ENCODE data around the gene SERGEF.
A peak's percentile ranks its signal among the peaks of the same experiment; 100 is the strongest.

SERGEF gene

DNA sequence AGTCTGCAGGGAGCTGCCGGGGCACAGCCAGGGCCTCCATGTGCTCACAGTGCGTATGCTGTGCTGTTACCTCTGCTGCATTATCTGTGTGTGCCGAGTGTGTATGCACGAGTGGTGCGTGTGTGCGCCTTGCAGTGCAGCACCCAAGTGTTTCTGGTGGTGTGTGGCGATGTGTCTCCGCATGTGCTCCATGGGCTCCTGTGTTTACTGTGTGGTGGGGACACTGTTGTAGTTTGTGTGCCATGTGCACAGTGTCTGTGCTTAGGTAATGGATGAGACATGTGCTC lies 246.8 kb downstream of the SERGEF start:
- DNase-seq, result no peak

DNA sequence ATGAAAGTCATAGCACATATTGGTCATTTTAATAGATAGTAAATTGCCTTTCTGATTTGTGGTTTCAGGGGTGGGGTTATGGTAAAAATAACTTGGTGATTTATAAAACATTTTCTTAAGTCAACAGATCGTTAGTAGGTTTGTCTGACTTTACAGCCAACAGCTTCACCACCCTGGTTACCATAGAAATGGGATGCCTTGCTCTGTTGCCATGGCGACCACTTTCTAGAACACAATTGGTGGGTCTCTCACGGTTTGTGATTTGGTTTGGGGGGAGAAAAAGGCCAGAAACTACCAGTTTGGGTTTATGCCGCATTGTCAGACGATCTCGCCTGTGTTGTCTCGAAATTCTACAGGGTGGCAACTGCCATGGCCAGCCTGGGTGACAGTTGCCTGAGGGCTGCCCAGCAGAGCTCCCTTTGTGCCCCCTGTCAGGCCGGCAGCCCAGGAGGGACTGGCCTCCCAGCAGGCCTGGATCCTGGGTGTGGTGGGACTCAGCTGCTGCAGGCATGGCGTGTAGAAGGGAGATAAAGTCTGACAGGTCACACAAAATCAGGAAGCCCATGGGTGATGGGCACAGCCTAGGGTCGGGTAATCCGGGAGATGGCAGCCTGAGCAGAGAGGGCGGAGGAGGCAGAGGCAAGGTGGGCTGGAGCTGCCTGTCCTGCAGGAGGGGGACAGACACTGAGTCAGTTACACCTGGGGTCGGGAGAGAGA lies 247.3 kb downstream of the SERGEF start:
- DNase-seq, result no peak

DNA sequence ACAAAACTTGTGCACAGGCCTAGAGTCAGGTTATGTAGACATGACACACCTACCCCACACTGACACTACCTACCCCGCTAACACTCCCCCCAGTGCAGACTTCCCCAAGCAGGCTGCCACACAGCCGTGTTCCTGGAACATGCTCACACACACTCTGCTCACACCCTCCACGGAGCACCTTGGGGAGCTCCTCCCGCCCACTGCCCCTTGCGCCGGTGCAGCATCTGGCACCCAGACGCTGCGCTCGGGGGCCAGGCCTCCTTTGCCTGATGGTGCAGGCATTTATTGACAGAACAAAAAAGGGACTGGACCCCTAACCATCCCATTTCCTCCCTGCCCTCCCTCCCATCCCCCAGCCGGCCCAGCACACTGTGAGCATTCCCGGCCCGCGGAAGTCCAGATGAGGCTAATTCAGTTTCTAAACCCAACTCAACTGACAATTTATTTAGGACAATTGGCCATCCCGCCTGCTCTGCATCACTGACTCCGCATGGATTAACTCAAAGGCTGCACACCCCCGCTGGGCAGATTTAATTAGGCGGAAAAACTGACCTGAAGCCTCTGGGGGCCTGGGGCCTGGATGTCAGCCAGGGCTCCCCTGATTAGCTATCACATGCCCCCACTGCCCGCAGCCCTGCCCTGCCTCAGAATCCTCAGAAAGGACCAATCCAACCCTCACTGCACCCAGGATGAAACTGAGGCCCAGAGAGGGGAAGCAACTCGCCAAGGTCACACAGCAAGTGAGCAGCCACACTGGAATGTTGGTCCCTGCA lies 248.2 kb downstream of the SERGEF start:
- no peak for DNase-seq

DNA sequence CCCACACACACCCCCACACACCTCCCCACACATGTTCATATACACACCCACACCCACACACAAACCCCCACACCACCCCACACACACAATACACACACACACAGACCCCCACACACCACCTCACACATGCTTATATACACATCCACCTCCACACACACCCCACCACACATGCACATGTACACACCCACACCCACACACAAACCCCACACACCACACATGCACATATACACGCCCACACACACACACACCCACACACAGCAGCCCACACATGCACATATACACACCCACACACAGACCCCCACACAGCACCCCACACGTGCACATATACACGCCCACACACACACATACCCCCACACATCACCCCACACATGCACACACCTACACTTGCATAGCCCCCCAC lies 249.1 kb downstream of the SERGEF start:
- DNase-seq, result no peak

DNA sequence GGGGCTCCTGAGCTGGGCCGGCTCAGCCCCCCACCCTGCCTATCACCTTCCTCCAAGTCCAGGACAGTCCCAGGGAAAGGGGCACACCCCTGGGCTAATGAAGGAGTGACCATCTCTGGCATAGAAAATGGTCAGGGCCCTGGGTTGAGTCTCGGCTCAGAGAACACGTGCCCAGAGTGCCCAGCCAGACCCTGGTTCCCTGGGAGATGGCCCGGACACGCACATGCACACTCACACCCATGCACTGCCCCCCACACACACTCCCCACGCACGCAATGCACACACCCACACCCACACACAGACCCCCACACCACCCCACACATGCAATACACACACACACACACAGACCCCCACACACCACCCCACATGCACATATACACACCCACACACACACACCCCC lies 249.6 kb downstream of the SERGEF start:
- no peak for DNase-seq

DNA sequence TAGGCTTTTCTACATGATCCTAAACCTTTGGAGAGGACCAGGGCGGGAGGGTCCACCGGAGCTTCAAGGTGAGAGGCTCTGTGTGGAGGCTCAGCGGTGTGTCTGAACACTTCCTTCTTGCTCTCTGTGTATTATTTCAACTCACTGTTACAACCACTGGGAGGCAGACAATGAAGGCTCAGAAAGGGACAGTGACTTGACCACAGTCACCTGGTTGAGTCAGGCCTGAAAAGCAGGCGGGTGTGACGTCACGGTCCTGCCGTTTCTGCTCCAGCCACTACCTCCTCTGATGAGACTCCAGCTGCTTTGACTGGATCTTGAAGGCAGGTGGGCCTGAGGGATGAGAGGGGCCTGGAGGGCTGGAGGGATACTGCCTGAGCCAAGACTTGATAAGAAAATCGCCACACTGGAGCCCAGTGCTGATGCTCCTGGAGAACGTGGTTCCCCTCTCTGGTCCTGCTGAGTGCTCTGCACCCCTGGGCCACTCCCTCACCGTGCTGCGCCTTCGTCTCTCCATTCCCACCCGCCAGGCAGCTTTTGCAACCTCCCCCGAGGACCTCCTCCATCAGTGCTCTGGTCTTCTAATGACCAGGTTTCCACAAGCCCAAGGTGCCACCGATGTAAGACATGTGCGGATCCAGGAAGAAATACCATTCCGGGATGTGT lies 250.4 kb downstream of the SERGEF start:
- no peak for DNase-seq

DNA sequence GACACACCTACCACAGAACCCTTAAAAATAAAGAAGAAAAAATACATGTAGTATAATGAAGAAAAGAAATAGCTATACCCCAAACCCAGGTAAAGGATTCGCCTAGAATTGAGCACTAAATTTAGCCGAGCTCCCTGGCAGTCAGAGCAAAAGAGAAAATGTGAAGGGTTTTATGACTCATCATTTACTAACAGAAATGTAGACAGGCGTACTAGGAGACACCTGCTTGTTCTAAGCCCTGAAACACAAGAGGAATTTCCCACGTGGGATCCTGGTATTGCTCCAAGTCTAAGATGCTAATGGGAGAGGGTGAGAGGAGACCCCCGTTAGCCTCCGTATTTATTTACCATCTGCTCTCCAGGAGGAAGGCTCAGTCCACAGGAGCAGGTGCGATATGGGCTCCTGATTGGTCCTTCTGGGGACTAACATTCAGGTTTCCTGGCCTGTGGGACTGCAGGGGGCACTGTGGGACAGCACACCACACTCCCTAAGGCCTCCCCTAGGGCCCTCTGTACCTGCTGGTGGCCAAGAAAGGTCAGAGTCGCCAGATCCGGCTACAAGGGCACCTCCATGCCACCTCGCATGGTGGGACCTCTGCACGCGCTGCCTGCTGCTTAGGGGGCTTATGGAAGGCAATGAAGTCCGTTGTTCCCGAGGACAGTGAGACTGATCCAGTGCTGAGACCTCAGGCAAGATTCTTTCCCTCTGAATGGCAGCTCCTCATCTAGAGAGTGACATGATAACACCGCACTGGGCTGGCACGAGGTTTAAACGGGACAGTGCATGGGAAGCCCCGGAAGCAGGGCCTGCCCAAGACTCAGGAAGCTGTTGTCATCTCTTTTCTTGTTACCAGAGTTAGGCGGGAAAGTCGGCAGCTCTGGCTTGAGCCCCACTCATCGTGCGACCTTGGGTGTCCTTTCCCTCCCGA lies 252.5 kb downstream of the SERGEF start:
- peak; percentile 22 to 48 for DNase-seq

DNA sequence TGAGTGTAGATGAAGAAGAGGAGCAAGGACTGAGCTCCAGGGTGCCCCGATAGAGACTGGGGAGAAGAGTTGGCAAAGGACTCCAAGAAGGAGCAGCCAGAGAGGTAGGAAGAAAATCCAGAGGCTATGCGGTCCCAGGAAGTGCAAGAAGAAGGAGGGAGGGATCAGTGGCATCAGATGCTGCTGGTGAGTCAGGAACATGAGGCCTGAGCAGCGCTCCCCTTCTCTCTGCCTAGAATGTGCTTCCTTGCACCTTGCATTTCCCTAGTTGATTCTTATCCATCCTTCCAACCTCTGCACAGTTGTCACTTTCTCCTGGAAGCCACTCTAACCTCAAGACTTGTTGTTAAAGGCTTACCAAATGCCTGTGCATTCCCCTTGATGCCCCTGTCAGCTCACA lies 257.0 kb downstream of the SERGEF start:
- no peak for DNase-seq

DNA sequence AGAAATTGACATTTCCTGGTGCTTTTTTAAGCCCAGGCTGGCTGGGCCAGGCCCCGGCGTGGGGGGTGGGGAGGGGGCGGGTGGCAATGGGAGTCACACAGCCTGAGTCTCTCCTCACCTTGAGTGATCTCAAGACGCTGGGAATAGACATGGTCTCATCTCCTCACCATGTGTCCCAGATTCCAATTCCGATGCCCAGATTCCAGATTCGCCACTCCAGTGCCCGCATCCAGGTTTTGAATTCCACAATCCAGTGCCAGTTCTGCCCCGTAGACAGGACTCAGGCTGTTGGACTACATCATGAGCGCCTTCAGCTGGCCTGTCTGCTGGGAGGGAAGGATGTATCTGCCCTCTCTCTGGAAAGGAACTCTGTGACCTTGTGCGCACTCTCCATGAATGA lies 259.2 kb downstream of the SERGEF start:
- DNase-seq, result no peak

DNA sequence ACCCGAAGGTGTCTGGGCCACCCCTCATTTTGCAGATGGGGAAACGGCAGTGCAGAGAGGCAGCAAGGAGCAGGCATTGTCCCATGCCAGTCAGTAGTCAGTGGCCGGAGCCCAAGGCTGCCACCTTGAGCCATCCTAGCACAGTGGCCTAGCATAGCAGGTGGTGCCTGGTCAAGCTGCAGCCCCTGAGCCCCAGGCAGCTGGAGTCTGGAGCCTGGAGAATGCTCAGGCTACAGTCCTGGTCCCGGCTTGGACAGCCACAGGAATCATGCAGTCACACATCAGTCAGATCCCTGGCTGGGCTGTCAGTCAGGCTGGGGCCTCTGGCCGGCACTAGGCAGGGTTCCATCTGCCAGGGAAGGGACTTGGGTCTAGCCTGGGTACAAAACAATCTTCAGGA lies 259.7 kb downstream of the SERGEF start:
- DNase-seq, result no peak

DNA sequence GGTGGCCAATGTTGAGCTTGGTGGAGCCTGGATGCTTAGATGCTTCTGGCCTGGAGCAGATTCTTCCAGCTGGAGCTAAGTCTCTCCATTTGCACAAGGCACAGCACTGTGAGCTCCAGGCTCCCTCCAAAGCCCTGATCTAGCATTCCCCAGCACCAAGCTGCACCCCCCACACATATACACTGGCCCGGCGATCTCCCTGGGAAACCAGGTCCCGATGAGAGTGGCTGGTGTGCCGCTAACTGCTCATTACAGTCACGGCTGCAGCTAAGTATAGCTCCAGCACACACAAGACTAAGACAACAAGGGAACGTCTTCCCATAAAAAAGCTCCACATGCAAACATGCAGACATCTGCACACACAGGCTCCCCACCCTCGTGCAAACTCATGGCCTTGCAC lies 260.7 kb downstream of the SERGEF start:
- DNase-seq, result no peak

DNA sequence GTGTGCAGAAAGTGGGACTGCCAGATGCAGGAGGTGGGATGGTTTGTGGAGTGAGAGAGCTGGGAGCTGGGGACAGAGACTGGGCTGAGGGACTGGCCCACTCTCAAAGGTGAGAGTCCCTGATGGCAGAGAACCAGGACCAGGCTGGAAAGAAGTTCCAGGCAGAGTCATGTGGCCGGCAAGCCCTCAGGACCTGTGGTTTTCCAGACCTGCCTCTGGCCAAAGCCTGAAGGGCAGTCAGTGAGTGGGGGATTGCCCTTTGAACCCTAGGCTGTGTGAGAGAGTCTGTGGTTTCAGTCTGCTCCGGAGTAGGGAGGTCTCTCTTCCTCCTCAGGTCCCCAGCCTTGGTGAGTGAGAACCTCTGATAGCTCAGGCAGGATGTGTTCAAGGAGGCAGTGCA lies 261.3 kb downstream of the SERGEF start:
- DNase-seq, result no peak

DNA sequence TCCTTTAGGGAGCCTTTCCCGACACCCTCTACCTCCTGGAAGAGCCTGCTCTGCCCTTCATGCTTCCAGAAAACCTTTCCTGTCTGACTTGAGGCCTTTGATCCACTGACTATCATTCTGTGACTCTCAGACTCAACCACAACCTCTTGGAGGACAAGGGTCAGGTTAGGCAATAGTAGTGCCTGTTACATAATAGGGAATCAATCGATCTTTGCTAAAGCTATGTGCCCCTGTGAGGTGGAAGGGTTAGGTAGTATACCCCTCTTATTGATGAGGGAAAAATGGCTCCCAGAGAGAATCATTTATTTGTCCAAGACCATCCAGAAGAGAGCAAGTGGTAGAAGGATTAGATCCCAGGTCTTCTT lies 262.1 kb downstream of the SERGEF start:
- no peak for DNase-seq

DNA sequence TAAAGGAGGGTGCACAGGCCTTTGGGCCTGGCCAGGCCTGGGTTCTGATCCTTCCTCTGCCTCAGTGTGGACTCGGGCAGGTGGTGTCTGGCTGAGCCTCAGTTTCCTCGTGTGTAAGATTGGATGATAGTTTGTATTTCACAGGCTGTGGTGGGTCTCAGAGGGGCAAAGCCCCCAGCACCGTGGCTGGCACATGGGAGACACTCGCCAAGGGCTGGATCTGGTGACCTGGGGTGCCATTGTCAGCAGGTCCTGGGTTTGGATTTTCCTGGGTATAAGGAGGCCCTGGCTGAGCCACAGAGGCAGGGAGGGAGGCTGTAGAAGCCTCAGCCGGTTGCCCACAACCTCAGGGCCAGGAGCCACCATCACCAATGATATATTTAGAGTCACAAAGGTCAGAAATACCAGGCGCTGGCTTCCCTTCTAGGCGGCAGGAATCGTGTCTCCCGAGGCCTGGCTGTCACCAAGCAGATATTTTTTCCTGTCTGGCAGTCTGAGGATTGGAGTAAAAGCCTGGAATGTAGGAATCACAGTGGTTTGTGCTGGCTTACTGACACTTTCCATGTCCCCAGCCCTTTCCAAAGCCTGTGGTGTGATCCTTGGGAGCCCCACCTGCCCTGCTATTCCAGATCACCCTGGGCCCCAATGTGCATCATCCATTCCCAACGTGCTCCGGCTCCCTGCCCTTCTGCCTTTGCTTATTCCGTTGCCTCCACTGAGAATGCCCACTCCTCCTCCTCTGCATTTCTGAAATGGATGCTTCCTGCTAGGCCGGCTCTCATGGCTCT lies 262.6 kb downstream of the SERGEF start:
- no peak for DNase-seq

DNA sequence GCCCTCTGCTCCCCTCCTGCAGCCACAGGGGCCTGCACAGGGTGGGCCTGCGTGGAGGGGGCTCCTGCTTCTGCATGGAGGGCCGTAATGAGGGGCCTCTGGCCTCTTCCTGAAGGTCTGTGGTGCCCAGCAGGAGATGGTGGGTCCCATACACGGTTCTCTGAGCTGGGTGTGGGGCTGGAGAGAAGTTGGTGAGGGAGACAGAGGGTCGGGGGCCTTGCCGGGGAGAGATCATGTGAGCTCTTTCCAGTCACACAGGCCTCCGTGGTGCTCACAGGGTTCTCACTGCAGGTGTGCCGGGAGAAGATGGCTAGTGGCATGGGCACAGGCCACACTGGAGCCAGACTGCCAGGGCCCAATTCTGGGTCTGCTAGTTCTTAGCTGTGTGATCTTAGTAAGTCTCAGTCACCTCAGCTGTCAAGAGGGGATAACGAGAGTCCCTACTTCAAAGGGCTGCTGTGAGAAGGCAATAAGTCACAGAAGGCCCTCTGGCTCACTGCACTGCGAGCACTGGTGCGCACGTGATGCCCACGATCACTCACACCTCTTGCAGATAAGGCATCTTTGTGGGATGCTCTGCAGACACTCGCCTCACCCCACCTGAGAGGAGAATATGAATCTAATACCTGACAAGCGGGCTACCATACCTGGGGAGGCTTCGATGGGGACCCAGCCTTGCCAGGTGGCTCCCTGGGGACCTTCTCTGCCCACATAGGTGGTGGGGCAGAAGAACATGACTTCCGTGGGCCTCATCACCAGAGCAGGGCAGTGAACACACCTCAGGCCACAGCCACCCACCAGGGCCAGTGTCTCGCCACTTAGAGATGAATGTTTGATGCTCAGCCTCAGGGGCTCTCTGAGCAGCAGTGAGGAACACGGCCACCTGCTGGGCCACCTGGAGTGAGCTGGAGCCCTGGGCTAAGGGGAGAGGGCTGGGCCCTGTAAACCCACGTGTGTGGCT lies 263.8 kb downstream of the SERGEF start:
- no peak for DNase-seq

DNA sequence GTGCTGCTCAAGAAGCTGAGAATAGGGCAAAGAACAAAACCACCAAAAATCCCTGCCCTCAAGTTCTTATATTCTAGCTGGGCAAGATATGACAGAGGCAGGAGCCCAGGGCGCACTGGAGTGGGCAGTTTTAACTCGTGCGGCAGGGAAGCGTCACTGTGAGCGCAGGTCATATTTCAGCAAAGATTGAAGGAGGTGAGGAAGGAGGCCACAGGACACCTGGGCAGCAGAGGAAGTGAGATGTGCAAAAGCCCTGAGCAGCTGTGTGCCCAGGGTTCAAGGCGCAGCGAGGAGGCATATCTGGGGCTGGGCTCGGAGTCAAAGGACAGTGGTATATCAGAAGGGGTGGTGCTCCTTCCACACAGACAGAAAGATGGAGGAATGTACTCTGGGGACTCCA lies 264.8 kb downstream of the SERGEF start:
- no peak for DNase-seq

DNA sequence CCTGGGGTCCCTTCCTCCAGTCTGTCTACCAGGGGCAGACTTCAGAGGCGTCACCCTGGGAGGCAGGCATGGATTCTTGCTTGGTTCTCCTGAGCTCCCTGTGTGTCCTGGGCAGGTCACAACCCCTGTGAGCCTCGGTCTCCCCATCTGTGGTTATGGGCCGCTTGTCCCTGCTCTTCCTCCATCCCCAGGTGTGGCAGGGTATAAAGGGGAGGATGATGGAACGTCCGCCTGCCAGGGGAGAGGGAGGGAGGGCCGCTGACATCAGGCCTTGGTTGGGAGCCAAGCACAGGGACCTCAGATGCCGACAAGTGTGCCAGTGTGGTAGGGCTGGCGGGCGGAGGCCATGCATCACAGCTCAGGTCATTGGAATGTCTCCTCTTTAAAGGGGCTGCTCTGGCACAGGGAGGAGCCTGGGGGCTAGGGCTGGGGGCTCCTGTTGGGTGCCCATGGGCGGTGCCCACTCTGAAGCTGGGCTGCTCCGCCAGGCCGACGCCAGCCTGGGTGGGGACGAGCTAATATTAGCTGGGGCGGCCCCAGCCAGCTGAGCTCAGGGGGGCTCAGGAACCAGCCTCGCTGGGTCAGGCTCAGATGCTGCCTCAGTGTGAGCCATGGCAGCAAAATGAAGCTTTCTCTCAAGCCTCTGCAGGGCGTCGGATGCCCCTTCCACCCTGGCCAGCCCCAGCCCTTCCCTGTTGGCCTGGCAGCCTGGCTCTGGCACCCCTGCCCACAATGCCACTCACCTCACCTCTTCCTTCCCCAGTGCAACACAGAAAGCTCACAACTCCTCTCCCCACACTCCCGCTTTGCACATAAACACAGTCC lies 265.5 kb downstream of the SERGEF start:
- DNase-seq, result no peak

DNA sequence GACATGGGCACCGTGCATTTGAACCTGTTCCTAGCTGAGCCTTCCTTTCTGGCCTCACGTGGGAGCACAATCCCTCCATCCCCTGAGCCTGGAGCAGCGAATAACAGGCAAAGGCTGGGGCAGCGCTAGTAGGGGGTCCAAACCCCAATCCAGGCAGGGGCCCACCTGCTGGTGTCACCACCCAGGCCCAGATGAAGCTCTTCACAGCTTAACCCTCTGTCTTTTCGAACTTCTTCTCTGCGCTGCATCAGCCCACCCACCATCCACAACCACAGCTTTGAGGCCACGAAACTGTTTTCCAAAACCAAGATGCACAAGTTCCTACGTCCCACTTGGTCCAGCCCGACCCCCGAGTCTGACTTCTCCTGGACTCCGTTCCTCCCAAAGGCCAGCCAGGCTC lies 266.8 kb downstream of the SERGEF start:
- DNase-seq, result no peak

DNA sequence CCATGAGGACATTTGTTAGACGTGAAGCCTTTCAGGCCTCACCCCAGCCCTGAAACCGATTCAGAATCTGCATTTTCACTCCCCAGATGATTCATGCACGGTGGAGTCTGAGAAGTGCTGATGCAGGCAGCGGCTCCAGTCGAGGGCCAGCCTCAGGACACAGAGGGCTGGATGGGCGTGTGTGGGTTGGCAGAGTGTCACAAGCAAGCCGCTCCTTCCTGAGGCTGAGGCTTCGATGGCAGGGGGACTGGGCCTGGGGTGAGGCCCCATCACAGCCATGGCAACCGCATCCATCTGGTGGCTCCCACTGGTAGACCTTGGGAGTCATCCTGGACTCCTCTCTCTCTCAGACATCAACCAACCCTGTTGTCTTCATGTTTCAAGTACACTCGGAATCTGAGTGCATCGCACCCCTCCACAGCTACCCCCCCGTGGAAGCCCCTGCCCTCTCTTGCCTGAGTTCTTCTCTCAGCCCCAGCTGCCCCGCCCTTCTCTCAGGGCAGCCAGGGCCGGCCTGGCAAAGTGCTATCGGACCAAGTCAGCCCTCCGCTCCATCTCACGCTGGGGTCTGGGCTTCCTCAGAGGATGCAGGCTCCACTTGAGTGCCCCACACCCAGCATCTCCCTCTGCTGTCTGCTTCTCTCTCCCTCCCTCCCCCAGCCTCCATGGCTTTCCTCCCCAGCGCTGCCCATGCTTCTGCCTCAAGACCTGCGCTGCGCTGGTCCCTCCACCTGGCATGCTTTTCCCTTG lies 267.6 kb downstream of the SERGEF start:
- no peak for DNase-seq

Data from NCI-H187 (cell line).